Measurements from ENCODE around the gene TUB.

The TUB gene

GRCh38 chr11:8092587-8093424, 11.8 kb downstream of the TUB start:
- peak; percentile 43 for DNase-seq (ENCODE audit: low read depth)

GRCh38 chr11:8093931-8094575, 13.0 kb downstream of the TUB start:
- DNase-seq (ENCODE audit: low read depth), result no peak

- no peak for DNase-seq (ENCODE audit: low read depth)
These were observed 13.6 kb downstream of the TUB start for GRCh38 chr11:8094656-8095055.

- no peak for DNase-seq (ENCODE audit: low read depth)
These were observed 14.4 kb downstream of the TUB start for GRCh38 chr11:8095371-8095770.

- no peak for DNase-seq (ENCODE audit: low read depth)
These were observed 15.0 kb downstream of the TUB start for GRCh38 chr11:8095806-8096522.

- no peak for DNase-seq (ENCODE audit: low read depth)
These were observed 15.6 kb downstream of the TUB start for GRCh38 chr11:8096575-8096974.

- no peak for DNase-seq (ENCODE audit: low read depth)
These were observed 16.1 kb downstream of the TUB start for GRCh38 chr11:8097062-8097461.

- no peak for DNase-seq (ENCODE audit: low read depth)
These were observed 16.5 kb downstream of the TUB start for GRCh38 chr11:8097468-8097867.

- DNase-seq (ENCODE audit: low read depth), result no peak
These were observed 16.9 kb downstream of the TUB start for GRCh38 chr11:8097926-8098325.

GRCh38 chr11:8098361-8098760, 17.4 kb downstream of the TUB start:
- DNase-seq (ENCODE audit: low read depth), result no peak

GRCh38 chr11:8098879-8099278, 17.9 kb downstream of the TUB start:
- no peak for DNase-seq (ENCODE audit: low read depth)

GRCh38 chr11:8099291-8099899, 18.4 kb downstream of the TUB start:
- DNase-seq (ENCODE audit: low read depth), result peak; percentile 43

GRCh38 chr11:8100158-8100557, 19.1 kb downstream of the TUB start:
- DNase-seq (ENCODE audit: low read depth), result no peak

- no peak for DNase-seq (ENCODE audit: low read depth)
These were observed 19.6 kb downstream of the TUB start for GRCh38 chr11:8100605-8101004.

- no peak for DNase-seq (ENCODE audit: low read depth)
These were observed 20.4 kb downstream of the TUB start for GRCh38 chr11:8101421-8101820.

- no peak for DNase-seq (ENCODE audit: low read depth)
These were observed 21.4 kb downstream of the TUB start for GRCh38 chr11:8102296-8102915.

- no peak for DNase-seq (ENCODE audit: low read depth)
These were observed 22.0 kb downstream of the TUB start for GRCh38 chr11:8102965-8103364.

- no peak for DNase-seq (ENCODE audit: low read depth)
These were observed 22.9 kb downstream of the TUB start for GRCh38 chr11:8103909-8104308.

GRCh38 chr11:8105133-8105532, 24.1 kb downstream of the TUB start:
- DNase-seq (ENCODE audit: low read depth), result no peak

- DNase-seq (ENCODE audit: low read depth), result no peak
These were observed 24.7 kb downstream of the TUB start for GRCh38 chr11:8105666-8106065.

- DNase-seq (ENCODE audit: low read depth), result no peak
These were observed 25.7 kb downstream of the TUB start for GRCh38 chr11:8106679-8107078.

- no peak for DNase-seq (ENCODE audit: low read depth)
These were observed 26.6 kb downstream of the TUB start for GRCh38 chr11:8107642-8108041.

Data from activated T-cell treated with anti-CD3 and anti-CD28 coated beads for 48 hours (primary cell).